Endothelial cell of umbilical vein (primary cell): ENCODE measurements around the gene MYMX.
A peak's percentile ranks its signal among the peaks of the same experiment; 100 is the strongest.

ENCODE experiments used
- CTCF ChIP-seq, 2 donors: IDR thresholded peaks; 1 replicate in 1 of 2; 2 replicates in 1 of 2; pipeline ENCODE4 v1.5.1; 2011; ENCODE audit warnings: low read length in 2 of 2, mild to moderate bottlenecking in 2 of 2, moderate library complexity in 2 of 2, control low read depth in 1 of 2, inconsistent platforms in 1 of 2, low read depth in 1 of 2; ENCODE audit not compliant: insufficient read depth in 1 of 2; ENCODE audit errors: extremely low read depth in 1 of 2
- EZH2 ChIP-seq: IDR thresholded peaks from 2 replicates; pipeline ENCODE4 v1.6.1; 2012; ENCODE audit warnings: borderline replicate concordance, low read depth, mild to moderate bottlenecking, moderate library complexity, low read length, inconsistent platforms; ENCODE audit not compliant: severe bottlenecking
- FOS ChIP-seq: IDR thresholded peaks from 2 replicates; pipeline ENCODE4 v1.6.1; 2011; ENCODE audit warnings: mild to moderate bottlenecking, low read length, moderate library complexity, borderline replicate concordance; ENCODE audit not compliant: insufficient read depth
- GATA2 ChIP-seq: IDR thresholded peaks from 2 replicates; pipeline ENCODE4 v1.7.0; 2011; ENCODE audit warnings: low read depth, mild to moderate bottlenecking, moderate library complexity, mixed read lengths, low read length; ENCODE audit not compliant: insufficient read length, insufficient read depth
- MYC ChIP-seq: IDR thresholded peaks from one replicate; pipeline ENCODE4 v1.6.1; 2011; ENCODE audit warnings: mild to moderate bottlenecking, low read depth, low read length
- POLR2A ChIP-seq: IDR thresholded peaks from 2 replicates; pipeline ENCODE4 v1.6.1; 2012; ENCODE audit warnings: low read depth, mild to moderate bottlenecking, control low read depth, low read length
- POLR2AphosphoS5 ChIP-seq: IDR thresholded peaks from 2 replicates; pipeline ENCODE4 v1.6.1; 2012; ENCODE audit warnings: low read depth, mild to moderate bottlenecking, control low read depth, low read length, moderate library complexity; ENCODE audit not compliant: insufficient read depth

- TF ChIP-seq EZH2, result no peak
- TF ChIP-seq CTCF (IDR thresholded peaks at IDR 0.05; ENCODE audit: extremely low read depth in 1 of 2, insufficient read depth in 1 of 2, low read depth in 1 of 2, low read length in 2 of 2), result no peak
- TF ChIP-seq POLR2A, result no peak
- peak; percentile 61 for TF ChIP-seq POLR2AphosphoS5
- TF ChIP-seq FOS, result peak; percentile 88
- TF ChIP-seq MYC, result peak; percentile 36
- TF ChIP-seq GATA2, result no peak
Observed at GRCh38 chr6:44237021-44237812, 20.5 kb downstream of the MYMX start.
